ENCODE data around the gene RAD51B.

The RAD51B gene

DNA sequence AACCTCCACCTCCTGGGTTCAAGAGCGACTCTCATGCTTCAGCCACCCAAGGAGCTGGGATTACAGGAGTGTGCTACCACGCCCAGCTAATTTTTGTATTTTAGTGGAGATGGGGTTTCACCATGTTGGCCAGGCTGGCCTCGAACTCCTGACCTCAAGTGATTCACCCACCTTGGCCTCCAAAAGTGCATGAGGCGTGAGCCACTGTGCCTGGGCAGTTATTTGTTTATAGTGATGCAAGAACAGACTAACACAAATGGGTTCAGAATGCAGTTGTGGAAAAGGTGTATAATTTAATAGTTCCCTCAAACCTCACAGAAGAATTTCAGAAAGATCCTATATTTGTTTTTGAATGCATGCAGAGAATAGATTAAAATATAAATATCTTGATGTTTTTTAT is 526.2 kb downstream of the RAD51B start:
- TF ChIP-seq, protein P1, sequence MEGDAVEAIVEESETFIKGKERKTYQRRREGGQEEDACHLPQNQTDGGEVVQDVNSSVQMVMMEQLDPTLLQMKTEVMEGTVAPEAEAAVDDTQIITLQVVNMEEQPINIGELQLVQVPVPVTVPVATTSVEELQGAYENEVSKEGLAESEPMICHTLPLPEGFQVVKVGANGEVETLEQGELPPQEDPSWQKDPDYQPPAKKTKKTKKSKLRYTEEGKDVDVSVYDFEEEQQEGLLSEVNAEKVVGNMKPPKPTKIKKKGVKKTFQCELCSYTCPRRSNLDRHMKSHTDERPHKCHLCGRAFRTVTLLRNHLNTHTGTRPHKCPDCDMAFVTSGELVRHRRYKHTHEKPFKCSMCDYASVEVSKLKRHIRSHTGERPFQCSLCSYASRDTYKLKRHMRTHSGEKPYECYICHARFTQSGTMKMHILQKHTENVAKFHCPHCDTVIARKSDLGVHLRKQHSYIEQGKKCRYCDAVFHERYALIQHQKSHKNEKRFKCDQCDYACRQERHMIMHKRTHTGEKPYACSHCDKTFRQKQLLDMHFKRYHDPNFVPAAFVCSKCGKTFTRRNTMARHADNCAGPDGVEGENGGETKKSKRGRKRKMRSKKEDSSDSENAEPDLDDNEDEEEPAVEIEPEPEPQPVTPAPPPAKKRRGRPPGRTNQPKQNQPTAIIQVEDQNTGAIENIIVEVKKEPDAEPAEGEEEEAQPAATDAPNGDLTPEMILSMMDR (IDR thresholded peaks at IDR 0.05; ENCODE audit: extremely low read depth, missing control alignments) = no peak
- DNase-seq (ENCODE audit: low spot score) = no peak

DNA sequence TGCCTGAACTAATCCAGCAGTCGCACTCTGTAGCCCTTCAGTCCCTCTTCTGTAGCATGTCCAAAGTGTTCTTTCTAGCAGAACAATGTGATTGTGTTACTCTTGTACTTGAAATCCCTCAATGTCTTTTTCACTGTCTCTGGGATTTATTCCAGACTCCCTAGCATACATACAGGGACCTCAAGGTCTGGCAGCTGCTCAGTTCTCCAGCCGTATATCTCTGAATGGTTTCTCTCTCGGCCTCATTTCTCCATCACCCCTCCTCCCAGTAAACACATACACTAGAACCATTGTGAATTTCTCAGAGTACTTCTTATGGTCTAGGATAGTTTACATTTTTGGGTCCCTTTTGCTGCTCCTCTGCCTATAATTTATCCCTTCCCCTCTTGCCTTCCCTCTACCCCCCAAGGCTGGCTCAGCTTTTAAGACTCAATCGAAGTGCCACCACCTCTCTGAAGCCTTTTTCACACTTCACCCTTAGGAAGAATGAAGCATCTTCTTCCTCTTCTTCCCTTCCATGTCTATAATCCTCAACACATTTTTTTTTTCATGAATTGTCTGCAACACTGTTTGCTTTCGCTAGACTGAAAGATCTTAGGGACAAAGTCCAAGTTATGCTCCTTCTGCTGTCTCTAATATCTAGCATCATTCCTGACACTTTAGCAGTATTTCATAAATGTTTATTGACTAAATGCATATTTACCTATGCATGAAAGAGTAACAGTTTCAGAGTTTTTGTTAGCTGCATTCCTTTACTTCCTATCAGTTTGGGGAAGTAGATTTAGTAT is 527.2 kb downstream of the RAD51B start:
- TF ChIP-seq, protein P1 (IDR thresholded peaks at IDR 0.05; ENCODE audit: extremely low read depth, missing control alignments) = no peak
- DNase-seq (ENCODE audit: low spot score) = no peak

DNA sequence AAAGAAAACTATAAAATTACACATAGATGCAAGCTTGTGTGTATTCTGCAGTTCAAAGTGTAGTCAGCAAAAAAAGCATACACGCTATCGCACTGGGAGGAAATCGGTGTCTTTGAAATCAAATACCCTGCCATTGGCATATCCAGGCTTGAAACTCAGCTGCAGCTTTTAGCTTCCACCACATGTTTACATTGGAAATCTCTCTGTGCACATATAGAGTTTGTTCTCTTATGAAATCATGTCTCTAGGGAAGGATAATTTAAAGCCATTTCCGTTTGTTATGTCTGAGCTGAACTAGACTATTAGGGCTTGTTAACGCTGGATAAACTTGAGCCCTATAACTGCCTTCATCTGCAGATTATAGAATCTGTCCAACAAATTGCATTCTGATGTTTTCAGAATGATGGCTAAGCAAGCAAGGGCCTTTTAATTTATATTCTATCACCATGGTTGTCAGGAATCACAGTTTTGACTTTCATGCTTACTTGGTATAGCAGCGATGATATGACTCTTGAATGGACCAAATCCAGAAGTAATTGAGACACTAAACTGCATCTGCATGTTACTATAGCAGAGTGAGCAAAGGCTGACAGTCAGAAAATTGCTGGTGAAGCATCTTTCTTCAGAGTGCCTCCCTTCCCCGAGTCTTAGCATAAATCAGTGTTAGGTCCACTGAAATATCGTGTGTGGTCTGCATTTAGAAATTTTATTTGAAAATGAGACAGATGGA is 530.5 kb downstream of the RAD51B start:
- DNase-seq (ENCODE audit: low spot score) = no peak
- TF ChIP-seq, protein P1 (IDR thresholded peaks at IDR 0.05; ENCODE audit: extremely low read depth, missing control alignments) = no peak

DNA sequence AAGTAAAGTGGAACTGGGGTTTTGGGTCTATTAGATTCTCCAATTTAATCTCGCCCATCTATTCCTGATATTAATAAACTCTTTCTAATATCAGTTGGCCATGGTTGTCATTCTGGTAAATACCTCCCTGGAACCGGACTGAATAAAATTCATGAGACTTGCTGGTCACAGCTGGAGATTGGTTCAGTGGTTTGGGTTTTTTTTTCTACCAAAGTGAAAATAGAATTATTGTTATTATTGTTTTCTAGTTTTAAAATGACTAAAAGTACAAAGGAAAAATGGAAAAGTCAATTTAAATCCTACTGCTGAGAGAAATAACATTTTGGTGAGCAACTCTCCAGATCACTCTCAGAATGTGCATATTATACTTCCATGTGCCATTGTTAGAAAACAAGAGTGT is 535.8 kb downstream of the RAD51B start:
- DNase-seq (ENCODE audit: low spot score) = no peak
- TF ChIP-seq, protein P1 (IDR thresholded peaks at IDR 0.05; ENCODE audit: extremely low read depth, missing control alignments) = no peak

DNA sequence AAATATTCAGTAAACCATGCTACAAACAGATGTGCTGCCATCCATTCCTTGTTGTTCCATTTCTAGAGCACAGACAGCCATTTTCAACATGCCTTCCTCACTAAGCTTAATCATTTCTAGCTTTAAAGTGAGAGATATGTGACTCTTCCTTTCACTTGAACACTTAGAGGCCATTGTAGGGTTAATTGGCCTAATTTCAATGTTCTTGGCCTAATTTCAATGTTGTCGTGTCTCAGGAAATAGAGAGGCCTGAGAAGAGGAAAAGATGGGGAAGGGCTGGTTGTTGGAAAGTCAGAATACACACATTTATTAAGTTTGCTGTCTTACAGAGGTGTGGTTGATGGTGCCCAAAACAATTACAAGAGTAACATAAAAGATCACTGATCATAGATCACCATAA is 538.2 kb downstream of the RAD51B start:
- DNase-seq (ENCODE audit: low spot score) = no peak
- TF ChIP-seq, protein P1 (IDR thresholded peaks at IDR 0.05; ENCODE audit: extremely low read depth, missing control alignments) = no peak

DNA sequence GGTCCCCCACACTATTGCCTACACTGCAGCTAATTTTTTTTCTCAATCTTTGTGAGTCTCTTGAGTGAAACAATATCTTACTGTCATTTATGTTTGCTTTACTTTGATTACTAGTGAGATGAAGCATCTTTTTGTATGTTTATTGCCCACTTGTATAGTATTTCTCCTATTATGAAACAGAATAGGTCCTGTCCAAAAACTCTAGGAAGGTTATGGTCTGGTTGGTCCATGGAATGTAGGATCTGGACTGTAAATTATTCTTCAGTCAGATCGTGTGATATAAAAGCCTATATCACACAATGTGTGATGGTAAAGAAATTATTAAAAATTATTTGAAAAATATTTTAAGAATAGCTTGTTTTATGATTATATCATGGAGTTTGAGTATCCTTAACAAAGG is 538.9 kb downstream of the RAD51B start:
- TF ChIP-seq, protein P1 (IDR thresholded peaks at IDR 0.05; ENCODE audit: extremely low read depth, missing control alignments) = no peak
- DNase-seq (ENCODE audit: low spot score) = no peak

Measured in GM20000 (cell line).